ENCODE data around the gene CAT. TPM values are rescaled to one million over a fixed set of nuclear protein-coding genes. Genes with fewer than 3 reads are reported as not detected.

CAT gene
- total RNA-seq, 2 experiments from 2014 or later: 35.0 to 37.7 TPM

Other genes with a start within 250 kb of the CAT start
- under 1 TPM; 0.97 TPM for gene ABTB2, start 80.9 kb upstream of the CAT start, total RNA-seq
- not detected for gene ELF5, start 74.9 kb downstream of the CAT start, total RNA-seq
- not detected for gene EHF, start 182.2 kb downstream of the CAT start, total RNA-seq